ENCODE data around the gene HS3ST3B1. TPM values are rescaled to one million over a fixed set of nuclear protein-coding genes. Genes with fewer than 3 reads are reported as not detected.

HS3ST3B1 gene
- total RNA-seq, 1 experiment from 2014 or later: 0.59 TPM

DNA sequence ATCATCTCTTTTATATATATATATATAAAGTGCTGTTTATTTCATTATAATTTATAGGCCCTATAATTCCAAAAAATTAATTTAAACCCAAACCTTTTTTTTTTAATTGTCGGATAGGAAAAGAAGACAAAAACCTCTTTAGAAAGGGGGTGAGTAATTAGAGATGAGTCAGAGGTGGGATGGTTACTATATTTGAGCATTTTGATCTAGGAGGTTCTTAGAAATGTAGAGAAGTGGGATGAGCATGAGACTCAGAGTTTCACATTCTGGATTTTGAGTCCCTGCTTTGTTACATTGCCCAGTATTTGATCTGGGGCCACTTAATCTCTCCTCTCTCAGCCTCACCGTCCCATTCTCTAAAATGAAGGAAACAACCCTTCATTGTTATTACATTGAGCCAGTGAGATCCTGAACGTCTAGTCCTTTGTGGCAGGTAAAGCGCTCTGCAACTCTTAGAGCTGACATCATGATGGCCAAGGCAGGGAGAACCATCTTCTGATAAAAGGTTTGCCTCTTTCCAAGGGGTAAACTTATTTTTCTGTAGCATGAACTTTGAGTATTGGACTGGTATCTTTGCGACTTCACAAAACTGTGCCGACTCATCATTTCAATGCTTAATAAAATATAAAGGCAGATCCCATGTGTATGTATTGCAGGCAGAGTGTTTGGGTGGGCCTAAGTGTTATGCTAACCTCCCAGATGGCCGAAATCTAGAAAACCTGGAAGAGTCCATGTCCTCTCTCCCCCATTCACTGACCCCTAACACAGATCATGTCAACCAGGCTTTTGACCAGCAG, 21.3 kb downstream of the HS3ST3B1 start:
- in situ Hi-C loops (cut with HindIII; ENCODE audit: low pct_unique_long_range_greater_than_20kb, low sequenced_read_pairs) (no loop called here), intact Hi-C loops (cut with micrococcal nuclease; ENCODE audit: unreplicated experiment) (no loop called here)
- H3K4me1 ChIP-seq (ENCODE audit: control insufficient read depth, insufficient read depth, low read length): no peaks in the 10 kb centered on the region; the same call in 1 of the 2 replicates
- no TSS peak for BruUV-seq (replicated peaks)
- ATAC-seq (no peak), DNase-seq (ENCODE audit: low read depth, low spot score) (no peak)
- ChIA-PET POLR2A (no interaction called here), CTCF (interaction anchor here (0.8 kb wide), 1 partner anchor 604 kb away, joined by 3 read pairs; no protein-coding TSS in a partner anchor)
- H3K27ac ChIP-seq (ENCODE audit: low read length): no peak overlapping the region
- H3K9me3 ChIP-seq (ENCODE audit: control insufficient read depth, insufficient read depth, low read depth, low read length): no peaks in the 10 kb centered on the region
- H3K4me3 ChIP-seq (ENCODE audit: low read depth in 2 of 2, low read length in 2 of 2): no peak overlapping the region
- H3K36me3 ChIP-seq (ENCODE audit: control insufficient read depth, insufficient read depth, low read length): no peaks in the 10 kb centered on the region
- TF ChIP-seq, protein P1, sequence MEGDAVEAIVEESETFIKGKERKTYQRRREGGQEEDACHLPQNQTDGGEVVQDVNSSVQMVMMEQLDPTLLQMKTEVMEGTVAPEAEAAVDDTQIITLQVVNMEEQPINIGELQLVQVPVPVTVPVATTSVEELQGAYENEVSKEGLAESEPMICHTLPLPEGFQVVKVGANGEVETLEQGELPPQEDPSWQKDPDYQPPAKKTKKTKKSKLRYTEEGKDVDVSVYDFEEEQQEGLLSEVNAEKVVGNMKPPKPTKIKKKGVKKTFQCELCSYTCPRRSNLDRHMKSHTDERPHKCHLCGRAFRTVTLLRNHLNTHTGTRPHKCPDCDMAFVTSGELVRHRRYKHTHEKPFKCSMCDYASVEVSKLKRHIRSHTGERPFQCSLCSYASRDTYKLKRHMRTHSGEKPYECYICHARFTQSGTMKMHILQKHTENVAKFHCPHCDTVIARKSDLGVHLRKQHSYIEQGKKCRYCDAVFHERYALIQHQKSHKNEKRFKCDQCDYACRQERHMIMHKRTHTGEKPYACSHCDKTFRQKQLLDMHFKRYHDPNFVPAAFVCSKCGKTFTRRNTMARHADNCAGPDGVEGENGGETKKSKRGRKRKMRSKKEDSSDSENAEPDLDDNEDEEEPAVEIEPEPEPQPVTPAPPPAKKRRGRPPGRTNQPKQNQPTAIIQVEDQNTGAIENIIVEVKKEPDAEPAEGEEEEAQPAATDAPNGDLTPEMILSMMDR (IDR thresholded peaks at IDR 0.05): no peak
- TF ChIP-seq SIN3A (IDR thresholded peaks at IDR 0.05; ENCODE audit: borderline replicate concordance, insufficient read depth, low read depth, low read length): no peak
- TF ChIP-seq, protein P2, sequence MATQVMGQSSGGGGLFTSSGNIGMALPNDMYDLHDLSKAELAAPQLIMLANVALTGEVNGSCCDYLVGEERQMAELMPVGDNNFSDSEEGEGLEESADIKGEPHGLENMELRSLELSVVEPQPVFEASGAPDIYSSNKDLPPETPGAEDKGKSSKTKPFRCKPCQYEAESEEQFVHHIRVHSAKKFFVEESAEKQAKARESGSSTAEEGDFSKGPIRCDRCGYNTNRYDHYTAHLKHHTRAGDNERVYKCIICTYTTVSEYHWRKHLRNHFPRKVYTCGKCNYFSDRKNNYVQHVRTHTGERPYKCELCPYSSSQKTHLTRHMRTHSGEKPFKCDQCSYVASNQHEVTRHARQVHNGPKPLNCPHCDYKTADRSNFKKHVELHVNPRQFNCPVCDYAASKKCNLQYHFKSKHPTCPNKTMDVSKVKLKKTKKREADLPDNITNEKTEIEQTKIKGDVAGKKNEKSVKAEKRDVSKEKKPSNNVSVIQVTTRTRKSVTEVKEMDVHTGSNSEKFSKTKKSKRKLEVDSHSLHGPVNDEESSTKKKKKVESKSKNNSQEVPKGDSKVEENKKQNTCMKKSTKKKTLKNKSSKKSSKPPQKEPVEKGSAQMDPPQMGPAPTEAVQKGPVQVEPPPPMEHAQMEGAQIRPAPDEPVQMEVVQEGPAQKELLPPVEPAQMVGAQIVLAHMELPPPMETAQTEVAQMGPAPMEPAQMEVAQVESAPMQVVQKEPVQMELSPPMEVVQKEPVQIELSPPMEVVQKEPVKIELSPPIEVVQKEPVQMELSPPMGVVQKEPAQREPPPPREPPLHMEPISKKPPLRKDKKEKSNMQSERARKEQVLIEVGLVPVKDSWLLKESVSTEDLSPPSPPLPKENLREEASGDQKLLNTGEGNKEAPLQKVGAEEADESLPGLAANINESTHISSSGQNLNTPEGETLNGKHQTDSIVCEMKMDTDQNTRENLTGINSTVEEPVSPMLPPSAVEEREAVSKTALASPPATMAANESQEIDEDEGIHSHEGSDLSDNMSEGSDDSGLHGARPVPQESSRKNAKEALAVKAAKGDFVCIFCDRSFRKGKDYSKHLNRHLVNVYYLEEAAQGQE (IDR thresholded peaks at IDR 0.05; ENCODE audit: insufficient read depth in 1 of 2, low read depth in 2 of 2, low read length in 1 of 2): no peak
- TF ChIP-seq POLR2AphosphoS5 (IDR thresholded peaks at IDR 0.05; ENCODE audit: low read depth, low read length): no peak
- TF ChIP-seq TCF7L2 (IDR thresholded peaks at IDR 0.05; ENCODE audit: low read depth, low read length): no peak
- H3K27me3 ChIP-seq (ENCODE audit: control insufficient read depth, insufficient read depth, low read length): no peaks in the 10 kb centered on the region; the same call in 1 of the 2 replicates

GRCh38 chr17:14323522-14323981, 22.7 kb downstream of the HS3ST3B1 start:
- Histone ChIP-seq H3K27me3 (ENCODE audit: control insufficient read depth, insufficient read depth, low read length) (no peaks in the 10 kb centered on the region; the same call in 1 of the 2 replicates), H3K4me1 (ENCODE audit: control insufficient read depth, insufficient read depth, low read length) (no peaks in the 10 kb centered on the region; the same call in 1 of the 2 replicates), H3K4me3 (ENCODE audit: low read depth in 2 of 2, low read length in 2 of 2) (no peak overlapping the region), H3K27ac (ENCODE audit: low read length) (no peak overlapping the region), H3K9me3 (ENCODE audit: control insufficient read depth, insufficient read depth, low read depth, low read length) (no peaks in the 10 kb centered on the region), H3K36me3 (ENCODE audit: control insufficient read depth, insufficient read depth, low read length) (no peaks in the 10 kb centered on the region)
- ChIA-PET POLR2A (no interaction called here), CTCF (no interaction called here)
- BruUV-seq (replicated peaks): no TSS peak
- intact Hi-C loops (cut with micrococcal nuclease; ENCODE audit: unreplicated experiment) (no loop called here), in situ Hi-C loops (cut with HindIII; ENCODE audit: low pct_unique_long_range_greater_than_20kb, low sequenced_read_pairs) (no loop called here)
- DNase-seq (ENCODE audit: low read depth, low spot score) (no peak), ATAC-seq (no peak)
- TF ChIP-seq, protein P2 (IDR thresholded peaks at IDR 0.05; ENCODE audit: insufficient read depth in 1 of 2, low read depth in 2 of 2, low read length in 1 of 2): no peak
- no peak for TF ChIP-seq SIN3A (IDR thresholded peaks at IDR 0.05; ENCODE audit: borderline replicate concordance, insufficient read depth, low read depth, low read length)
- TF ChIP-seq, protein P1 (IDR thresholded peaks at IDR 0.05): no peak
- TF ChIP-seq TCF7L2 (IDR thresholded peaks at IDR 0.05; ENCODE audit: low read depth, low read length): no peak
- no peak for TF ChIP-seq POLR2AphosphoS5 (IDR thresholded peaks at IDR 0.05; ENCODE audit: low read depth, low read length)

Measured in Panc1 (cell line).